Measurements from ENCODE around the gene MAGI1. TPM values are rescaled to one million over a fixed set of nuclear protein-coding genes. Genes with fewer than 3 reads are reported as not detected.

Gene MAGI1
- total RNA-seq, 2 donors from 2014 or later: 27.9 to 31.5 TPM

GRCh38 chr3:65988411-65989180 lies 50.1 kb downstream of the MAGI1 start:
- intact Hi-C loops (cut with DNase I): no loop called here

GRCh38 chr3:65986285-65986684 lies 52.4 kb downstream of the MAGI1 start:
- intact Hi-C loops (cut with DNase I): no loop called here

More at GRCh38 chr3:65988411-65989180, 50.1 kb downstream of the MAGI1 start:
- DNase-seq (ENCODE audit: low spot score): no peak

GRCh38 chr3:65984975-65985374 lies 53.7 kb downstream of the MAGI1 start:
- intact Hi-C loops (cut with DNase I): no loop called here
- DNase-seq (ENCODE audit: low spot score): no peak

More at GRCh38 chr3:65986285-65986684, 52.4 kb downstream of the MAGI1 start:
- no peak for DNase-seq (ENCODE audit: low spot score)

- intact Hi-C loops (cut with DNase I): no loop called here
- no peak for DNase-seq (ENCODE audit: low spot score)
Measured at GRCh38 chr3:65983100-65983499, 55.6 kb downstream of the MAGI1 start.

- intact Hi-C loops (cut with DNase I): no loop called here
Measured at GRCh38 chr3:65979731-65980130, 59.0 kb downstream of the MAGI1 start.

GRCh38 chr3:65979162-65979561 lies 59.6 kb downstream of the MAGI1 start:
- intact Hi-C loops (cut with DNase I): no loop called here
- DNase-seq (ENCODE audit: low spot score): no peak

More at GRCh38 chr3:65979731-65980130, 59.0 kb downstream of the MAGI1 start:
- DNase-seq (ENCODE audit: low spot score): no peak

- DNase-seq (ENCODE audit: low spot score): no peak
- intact Hi-C loops (cut with DNase I): no loop called here
Measured at GRCh38 chr3:65978116-65978515, 60.6 kb downstream of the MAGI1 start.

GRCh38 chr3:65975032-65975431 lies 63.7 kb downstream of the MAGI1 start:
- intact Hi-C loops (cut with DNase I): no loop called here
- no peak for DNase-seq (ENCODE audit: low spot score)

- no peak for DNase-seq (ENCODE audit: low spot score)
- intact Hi-C loops (cut with DNase I): no loop called here
Measured at GRCh38 chr3:65974509-65974908, 64.2 kb downstream of the MAGI1 start.

- intact Hi-C loops (cut with DNase I): no loop called here
- DNase-seq (ENCODE audit: low spot score): no peak
Measured at GRCh38 chr3:65972765-65973164, 66.0 kb downstream of the MAGI1 start.

GRCh38 chr3:65971293-65972252 lies 67.1 kb downstream of the MAGI1 start:
- intact Hi-C loops (cut with DNase I): no loop called here
- DNase-seq (ENCODE audit: low spot score): no peak

- DNase-seq (ENCODE audit: low spot score): no peak
- intact Hi-C loops (cut with DNase I): no loop called here
Measured at GRCh38 chr3:65968996-65969395, 69.7 kb downstream of the MAGI1 start.

- intact Hi-C loops (cut with DNase I): no loop called here
- no peak for DNase-seq (ENCODE audit: low spot score)
Measured at GRCh38 chr3:65967451-65967850, 71.3 kb downstream of the MAGI1 start.

- intact Hi-C loops (cut with DNase I): no loop called here
Measured at GRCh38 chr3:65964838-65965237, 73.9 kb downstream of the MAGI1 start.

GRCh38 chr3:65963787-65964677 lies 74.7 kb downstream of the MAGI1 start:
- DNase-seq (ENCODE audit: low spot score): no peak
- intact Hi-C loops (cut with DNase I): no loop called here

More at GRCh38 chr3:65964838-65965237, 73.9 kb downstream of the MAGI1 start:
- no peak for DNase-seq (ENCODE audit: low spot score)

- intact Hi-C loops (cut with DNase I): no loop called here
- DNase-seq (ENCODE audit: low spot score): no peak
Measured at GRCh38 chr3:65961733-65962132, 77.0 kb downstream of the MAGI1 start.

- DNase-seq (ENCODE audit: low spot score): no peak
- intact Hi-C loops (cut with DNase I): no loop called here
Measured at GRCh38 chr3:65961128-65961527, 77.6 kb downstream of the MAGI1 start.

- DNase-seq (ENCODE audit: low spot score): no peak
- intact Hi-C loops (cut with DNase I): no loop called here
Measured at GRCh38 chr3:65960087-65960486, 78.6 kb downstream of the MAGI1 start.

- no peak for DNase-seq (ENCODE audit: low spot score)
- intact Hi-C loops (cut with DNase I): no loop called here
Measured at GRCh38 chr3:65958216-65958615, 80.5 kb downstream of the MAGI1 start.

Measured in posterior vena cava (tissue), 2 donors.